Left hindlimb (tissue), 1 donor: ENCODE data around the gene ACER1.

Experiments used
- DNase-seq: peaks from one replicate; pipeline ENCODE4 v3.0.0-alpha.2; 2018

Gene ACER1

GRCh38 chr19:6264803-6265202 is 68.6 kb downstream of the ACER1 start:
- no peak for DNase-seq

GRCh38 chr19:6263735-6264444 is 69.5 kb downstream of the ACER1 start:
- DNase-seq, result no peak

GRCh38 chr19:6263306-6263705 is 70.1 kb downstream of the ACER1 start:
- no peak for DNase-seq

- DNase-seq, result no peak
These were observed 70.9 kb downstream of the ACER1 start for GRCh38 chr19:6262519-6262918.

GRCh38 chr19:6261883-6262282 is 71.5 kb downstream of the ACER1 start:
- no peak for DNase-seq

GRCh38 chr19:6260912-6261650 is 72.3 kb downstream of the ACER1 start:
- DNase-seq, result no peak

GRCh38 chr19:6260376-6260775 is 73.0 kb downstream of the ACER1 start:
- no peak for DNase-seq

- no peak for DNase-seq
These were observed 74.0 kb downstream of the ACER1 start for GRCh38 chr19:6259312-6259861.

- DNase-seq, result no peak
These were observed 74.5 kb downstream of the ACER1 start for GRCh38 chr19:6258812-6259311.
